ENCODE measurements around the gene DMXL1. TPM values are rescaled to one million over a fixed set of nuclear protein-coding genes. Genes with fewer than 3 reads are reported as not detected.

DMXL1 gene
- total RNA-seq, 1 donor from 2014 or later: 22.3 TPM

- DNase-seq: peak; percentile 92
- Histone ChIP-seq H3K4me3 (peak overlapping the region; percentile 96), H3K27me3 (ENCODE audit: low read depth) (no peaks in the 10 kb centered on the region), H3K36me3 (no peaks in the 10 kb centered on the region), H3K9me3 (replicated peaks) (peaks cover 1% of the 10 kb centered on the region), H3K4me1 (peaks cover 48% of the 10 kb centered on the region), H3K27ac (replicated peaks) (peak overlapping the region; percentile 97)
- peak; percentile 56 for TF ChIP-seq CTCF (IDR thresholded peaks at IDR 0.05; ENCODE audit: borderline replicate concordance)
- intact Hi-C loops (cut with micrococcal nuclease): no loop called here
These were observed 197.1 kb downstream of the DMXL1 start for GRCh38 chr5:119267958-119268386.

GRCh38 chr5:119268387-119269060 is 197.6 kb downstream of the DMXL1 start:
- intact Hi-C loops (cut with micrococcal nuclease): no loop called here
- H3K4me3 ChIP-seq: peak overlapping the region; percentile 96
- H3K4me1 ChIP-seq: peaks cover 54% of the 10 kb centered on the region
- peak; percentile 97 for DNase-seq
- peak overlapping the region; percentile 97 for H3K27ac ChIP-seq (replicated peaks)
- no peak for TF ChIP-seq CTCF (IDR thresholded peaks at IDR 0.05; ENCODE audit: borderline replicate concordance)
- no peaks in the 10 kb centered on the region for H3K27me3 ChIP-seq (ENCODE audit: low read depth)
- no peaks in the 10 kb centered on the region for H3K36me3 ChIP-seq
- no peaks in the 10 kb centered on the region for H3K9me3 ChIP-seq (replicated peaks)

GRCh38 chr5:119269061-119269944 is 198.4 kb downstream of the DMXL1 start:
- peak overlapping the region; percentile 96 for H3K4me3 ChIP-seq
- peaks cover 59% of the 10 kb centered on the region for H3K4me1 ChIP-seq
- peak overlapping the region; percentile 97 for H3K27ac ChIP-seq (replicated peaks)
- no peaks in the 10 kb centered on the region for H3K36me3 ChIP-seq
- DNase-seq: peak; percentile 20
- no peaks in the 10 kb centered on the region for H3K9me3 ChIP-seq (replicated peaks)
- no peaks in the 10 kb centered on the region for H3K27me3 ChIP-seq (ENCODE audit: low read depth)
- no peak for TF ChIP-seq CTCF (IDR thresholded peaks at IDR 0.05; ENCODE audit: borderline replicate concordance)
- intact Hi-C loops (cut with micrococcal nuclease): no loop called here

GRCh38 chr5:119270121-119270565 is 199.3 kb downstream of the DMXL1 start:
- peak overlapping the region; percentile 96 for H3K4me3 ChIP-seq
- no peaks in the 10 kb centered on the region for H3K36me3 ChIP-seq
- H3K9me3 ChIP-seq (replicated peaks): no peaks in the 10 kb centered on the region
- peaks cover 64% of the 10 kb centered on the region for H3K4me1 ChIP-seq
- peak overlapping the region; percentile 10 for H3K27ac ChIP-seq (replicated peaks)
- intact Hi-C loops (cut with micrococcal nuclease): no loop called here
- no peaks in the 10 kb centered on the region for H3K27me3 ChIP-seq (ENCODE audit: low read depth)
- TF ChIP-seq CTCF (IDR thresholded peaks at IDR 0.05; ENCODE audit: borderline replicate concordance): no peak
- DNase-seq: no peak

DNA sequence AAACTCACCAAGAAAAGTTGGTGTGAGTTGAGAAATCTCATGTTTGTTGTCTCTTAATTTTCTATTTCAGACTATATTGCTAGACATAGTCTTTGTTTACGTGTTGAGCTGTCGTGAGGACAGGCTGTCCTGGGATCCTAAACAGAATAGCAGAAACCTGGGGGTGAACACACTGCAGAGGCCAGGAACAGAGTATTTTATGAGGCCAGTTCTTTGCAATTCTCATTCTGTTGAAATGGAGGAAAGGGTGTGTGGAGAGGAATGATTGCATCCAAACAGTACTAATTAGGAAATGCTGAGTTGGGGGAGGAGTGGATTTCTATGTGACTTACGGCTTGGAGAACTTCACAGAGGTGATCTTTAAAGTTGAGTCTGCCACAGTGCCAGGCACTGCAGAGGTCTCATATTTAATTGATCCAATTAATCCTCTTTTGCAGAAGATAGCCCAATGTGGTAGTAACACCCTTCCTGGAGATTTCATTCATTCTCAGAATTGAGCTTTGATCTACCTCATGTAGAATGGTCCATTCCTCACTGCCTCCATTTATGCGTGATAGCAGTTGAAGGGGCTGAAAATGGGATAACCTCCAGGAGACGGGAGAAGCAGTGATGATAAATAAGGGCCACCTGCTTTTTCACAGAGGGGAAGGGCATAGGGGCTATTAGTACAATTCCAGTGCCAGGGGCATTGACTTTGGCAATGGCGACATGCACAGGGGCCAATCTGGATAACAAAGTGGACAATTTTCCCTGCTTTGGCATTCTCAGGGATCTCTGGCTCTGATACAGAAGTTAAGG is 200.3 kb downstream of the DMXL1 start:
- H3K36me3 ChIP-seq: no peaks in the 10 kb centered on the region
- H3K27me3 ChIP-seq (ENCODE audit: low read depth): no peaks in the 10 kb centered on the region
- no peak for TF ChIP-seq CTCF (IDR thresholded peaks at IDR 0.05; ENCODE audit: borderline replicate concordance)
- intact Hi-C loops (cut with micrococcal nuclease): no loop called here
- DNase-seq: no peak
- H3K9me3 ChIP-seq (replicated peaks): no peaks in the 10 kb centered on the region
- H3K4me1 ChIP-seq: peaks cover 64% of the 10 kb centered on the region
- H3K27ac ChIP-seq (replicated peaks): no peak overlapping the region
- no peak overlapping the region for H3K4me3 ChIP-seq

Measured in left ventricle myocardium inferior (tissue), 1 donor.